Neural crest cell (in vitro differentiated cells): ENCODE measurements around the gene BEX4. TPM values are rescaled to one million over a fixed set of nuclear protein-coding genes. Genes with fewer than 3 reads are reported as not detected.

Experiments used
- DNase-seq: peaks from one replicate; pipeline ENCODE4 v3.0.0; 2021; ENCODE audit warnings: low read depth, mixed read lengths, low spot score
- H3K27ac Mint-ChIP-seq: one replicate; pipeline ENCODE4 v1.8.0; 2021; ENCODE audit warnings: mild to moderate bottlenecking, mixed read lengths; ENCODE audit not compliant: unreplicated experiment
- H3K27me3 Mint-ChIP-seq: 2 replicates; pipeline ENCODE4 v1.8.0; 2021; ENCODE audit warnings: low read depth, mild to moderate bottlenecking, mixed read lengths
- H3K36me3 Mint-ChIP-seq: 2 replicates; pipeline ENCODE4 v1.8.0; 2021; ENCODE audit warnings: low read depth, mild to moderate bottlenecking, mixed read lengths
- H3K4me1 Mint-ChIP-seq: 2 replicates; pipeline ENCODE4 v1.8.0; 2021; ENCODE audit warnings: mixed read lengths
- H3K4me3 Mint-ChIP-seq: one replicate; pipeline ENCODE4 v1.8.0; 2021; ENCODE audit warnings: mild to moderate bottlenecking, mixed read lengths
- H3K9me3 Mint-ChIP-seq: 2 replicates; pipeline ENCODE4 v1.8.0; 2021; ENCODE audit warnings: mixed read lengths
- total RNA-seq: library from RNA; stranded (reverse); gene quantifications from 2 replicates; pipeline ENCODE4 v1.2.1, GENCODE V29; 2021
- TF ChIP-seq, protein P1 (sequence below): fragments of 200-600 bp; sonication (generic); conservative IDR thresholded peaks from 2 replicates; pipeline ENCODE4 v1.5.0; 2021; ENCODE audit warnings: antibody characterized with exemption, mild to moderate bottlenecking

BEX4 gene
- total RNA-seq, 1 donor from 2014 or later: 52.3 TPM

DNA sequence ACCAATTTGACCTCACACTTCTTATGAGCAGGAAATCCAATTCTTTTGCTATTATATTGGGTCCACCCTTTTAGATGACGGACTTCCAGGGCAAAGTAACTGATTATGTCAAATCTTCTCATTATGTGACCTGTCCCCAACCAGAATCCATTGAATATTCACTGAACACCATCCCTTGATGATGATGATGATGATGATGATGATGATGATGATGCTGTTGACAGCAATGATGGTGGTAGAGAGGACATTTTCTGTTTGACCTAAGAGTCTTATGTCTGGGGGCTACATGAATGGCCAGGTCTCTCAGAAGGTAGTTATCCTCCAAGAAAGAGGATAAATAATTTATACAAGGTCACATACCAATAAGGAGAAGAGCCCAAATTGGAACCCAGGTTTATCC, 34.9 kb downstream of the BEX4 start:
- Mint-ChIP-seq H3K36me3 (peaks cover 4% of the 10 kb centered on the region), H3K4me1 (peaks cover 13% of the 10 kb centered on the region), H3K9me3 (no peaks in the 10 kb centered on the region), H3K27ac (no peak overlapping the region), H3K4me3 (no peak overlapping the region), H3K27me3 (no peaks in the 10 kb centered on the region)
- TF ChIP-seq, protein P1, sequence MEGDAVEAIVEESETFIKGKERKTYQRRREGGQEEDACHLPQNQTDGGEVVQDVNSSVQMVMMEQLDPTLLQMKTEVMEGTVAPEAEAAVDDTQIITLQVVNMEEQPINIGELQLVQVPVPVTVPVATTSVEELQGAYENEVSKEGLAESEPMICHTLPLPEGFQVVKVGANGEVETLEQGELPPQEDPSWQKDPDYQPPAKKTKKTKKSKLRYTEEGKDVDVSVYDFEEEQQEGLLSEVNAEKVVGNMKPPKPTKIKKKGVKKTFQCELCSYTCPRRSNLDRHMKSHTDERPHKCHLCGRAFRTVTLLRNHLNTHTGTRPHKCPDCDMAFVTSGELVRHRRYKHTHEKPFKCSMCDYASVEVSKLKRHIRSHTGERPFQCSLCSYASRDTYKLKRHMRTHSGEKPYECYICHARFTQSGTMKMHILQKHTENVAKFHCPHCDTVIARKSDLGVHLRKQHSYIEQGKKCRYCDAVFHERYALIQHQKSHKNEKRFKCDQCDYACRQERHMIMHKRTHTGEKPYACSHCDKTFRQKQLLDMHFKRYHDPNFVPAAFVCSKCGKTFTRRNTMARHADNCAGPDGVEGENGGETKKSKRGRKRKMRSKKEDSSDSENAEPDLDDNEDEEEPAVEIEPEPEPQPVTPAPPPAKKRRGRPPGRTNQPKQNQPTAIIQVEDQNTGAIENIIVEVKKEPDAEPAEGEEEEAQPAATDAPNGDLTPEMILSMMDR: no peak
- no peak for DNase-seq

DNA sequence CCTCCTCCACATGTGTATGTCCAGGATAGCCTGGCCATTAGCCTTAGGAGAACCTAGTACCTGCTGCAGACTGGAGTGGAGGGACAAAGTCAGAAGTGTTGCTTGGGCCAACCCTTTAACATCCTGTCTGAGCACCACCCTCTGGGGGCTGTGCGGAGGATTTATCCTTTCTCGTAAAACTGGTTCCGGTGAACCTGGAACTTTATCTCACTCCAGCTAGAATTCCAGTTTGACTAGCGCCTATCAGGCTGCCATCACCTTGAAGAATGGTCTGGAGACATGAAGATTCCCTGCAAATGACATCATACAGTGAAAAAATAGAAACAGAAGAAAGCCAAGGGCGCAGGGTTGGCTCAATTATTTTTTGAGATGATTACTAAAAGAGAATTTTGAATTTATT, 36.1 kb downstream of the BEX4 start:
- Mint-ChIP-seq H3K36me3 (peaks cover 4% of the 10 kb centered on the region), H3K4me1 (peaks cover 19% of the 10 kb centered on the region), H3K4me3 (no peak overlapping the region), H3K9me3 (no peaks in the 10 kb centered on the region), H3K27ac (no peak overlapping the region), H3K27me3 (no peaks in the 10 kb centered on the region)
- TF ChIP-seq, protein P1: no peak
- no peak for DNase-seq

DNA sequence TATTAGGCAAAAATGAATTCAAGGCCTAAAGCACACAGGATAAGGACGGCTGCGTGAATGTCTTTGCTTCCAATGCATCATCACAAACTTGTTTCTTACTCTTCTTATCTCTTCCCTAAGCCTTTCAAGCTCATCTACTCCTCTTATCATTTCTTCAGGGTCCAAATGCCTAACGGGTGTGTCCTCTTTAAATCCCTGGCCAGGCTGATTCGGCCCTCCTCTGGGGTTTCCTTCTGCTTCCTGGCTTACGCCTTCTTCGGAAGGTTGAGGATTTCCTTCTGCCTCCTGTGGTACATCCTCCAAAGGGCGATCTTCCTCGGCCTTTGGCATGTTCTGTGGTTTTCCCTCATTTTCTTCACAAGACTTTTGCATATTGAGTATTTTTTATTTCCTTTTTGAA, 38.7 kb downstream of the BEX4 start:
- H3K4me3 Mint-ChIP-seq: peak overlapping the region; percentile 95
- TF ChIP-seq, protein P1: no peak
- H3K27me3 Mint-ChIP-seq: no peaks in the 10 kb centered on the region
- peaks cover 4% of the 10 kb centered on the region for H3K36me3 Mint-ChIP-seq
- peak overlapping the region; percentile 99 for H3K27ac Mint-ChIP-seq
- no peaks in the 10 kb centered on the region for H3K9me3 Mint-ChIP-seq
- no peak for DNase-seq
- peaks cover 19% of the 10 kb centered on the region for H3K4me1 Mint-ChIP-seq

DNA sequence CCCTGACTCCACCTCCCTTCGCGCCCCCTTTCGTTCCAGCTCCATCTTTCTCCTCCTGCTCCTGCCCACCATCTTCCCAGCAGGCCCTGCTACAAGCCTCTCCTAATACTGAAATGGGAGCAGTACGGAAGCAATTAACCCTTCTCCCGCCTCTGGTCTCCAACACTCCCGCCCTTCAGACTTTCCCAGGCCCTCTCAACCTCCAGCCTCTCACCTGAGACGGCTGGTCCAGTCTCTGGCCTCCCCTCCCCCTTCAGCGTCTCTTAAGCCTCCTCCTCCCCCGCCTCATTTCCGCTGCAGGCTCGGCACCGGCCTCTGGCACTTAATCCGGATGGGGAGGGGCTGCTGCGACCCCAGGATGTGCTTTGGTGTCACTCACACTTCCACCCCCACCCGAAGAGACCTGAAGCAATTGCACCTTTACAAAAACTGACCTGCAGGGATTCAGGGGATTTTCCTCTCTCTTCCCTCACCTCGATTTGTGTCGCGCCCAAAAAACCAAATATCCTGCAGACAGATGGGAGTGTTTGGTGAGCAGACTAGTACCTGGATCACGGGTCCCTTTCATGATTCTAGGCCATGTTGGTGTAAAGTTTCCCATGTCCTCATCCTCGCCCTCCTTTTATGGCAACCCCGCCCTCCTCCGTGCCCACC, 39.4 kb downstream of the BEX4 start:
- peak; percentile 20 for DNase-seq

DNA sequence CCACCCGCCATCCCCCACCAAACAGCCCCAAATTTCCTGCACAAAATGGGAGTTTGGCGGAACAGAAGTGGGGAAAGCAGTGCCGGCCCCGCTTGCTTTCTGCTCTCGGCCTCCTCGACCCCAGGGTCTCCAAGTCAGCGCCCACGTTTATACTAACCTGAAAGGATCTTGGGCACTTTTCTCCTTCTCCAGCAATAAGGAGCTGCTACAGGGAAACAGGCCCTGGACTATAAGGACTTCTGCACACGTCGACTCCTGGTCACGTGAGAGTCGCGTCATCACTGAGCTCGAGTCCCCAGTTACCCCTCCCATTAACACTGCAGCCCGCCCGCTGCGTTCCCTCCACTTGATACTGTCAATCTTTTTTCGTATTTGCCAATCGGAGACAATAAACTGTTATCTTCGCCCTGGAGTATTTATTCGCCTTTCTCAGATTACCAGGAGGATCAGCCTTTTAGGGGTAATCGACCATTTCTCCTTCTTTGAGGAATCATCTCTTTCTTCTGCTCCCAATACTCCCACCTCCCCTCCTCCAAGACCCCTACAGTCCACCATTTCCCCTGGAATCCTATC, 40.1 kb downstream of the BEX4 start, which contains the start of gene TCEAL8:
Gene TCEAL8, minus strand, starts transcription at position 235 of the 573 bp plus-strand sequence. CDS start 1,176 bp downstream, outside the sequence.
- TF ChIP-seq, protein P1: no peak
- H3K36me3 Mint-ChIP-seq: peaks cover 4% of the 10 kb centered on the region
- peak within 1 kb of the TSS; percentile 95 for H3K4me3 Mint-ChIP-seq
- peaks cover 19% of the 10 kb centered on the region for H3K4me1 Mint-ChIP-seq
- H3K9me3 Mint-ChIP-seq: no peaks in the 10 kb centered on the region
- peak; percentile 31 for DNase-seq
- peak within 1 kb of the TSS; percentile 99 for H3K27ac Mint-ChIP-seq
- no peaks in the 10 kb centered on the region for H3K27me3 Mint-ChIP-seq

More for the DNA sequence above, 39.4 kb downstream of the BEX4 start:
- Mint-ChIP-seq H3K4me3 (peak overlapping the region; percentile 95), H3K4me1 (peaks cover 19% of the 10 kb centered on the region), H3K27ac (peak overlapping the region; percentile 99), H3K36me3 (peaks cover 4% of the 10 kb centered on the region), H3K9me3 (no peaks in the 10 kb centered on the region), H3K27me3 (no peaks in the 10 kb centered on the region)
- TF ChIP-seq, protein P1: no peak
